ENCODE results near the gene FAHD1.
A peak's percentile ranks its signal among the peaks of the same experiment; 100 is the strongest.

Gene FAHD1

DNA sequence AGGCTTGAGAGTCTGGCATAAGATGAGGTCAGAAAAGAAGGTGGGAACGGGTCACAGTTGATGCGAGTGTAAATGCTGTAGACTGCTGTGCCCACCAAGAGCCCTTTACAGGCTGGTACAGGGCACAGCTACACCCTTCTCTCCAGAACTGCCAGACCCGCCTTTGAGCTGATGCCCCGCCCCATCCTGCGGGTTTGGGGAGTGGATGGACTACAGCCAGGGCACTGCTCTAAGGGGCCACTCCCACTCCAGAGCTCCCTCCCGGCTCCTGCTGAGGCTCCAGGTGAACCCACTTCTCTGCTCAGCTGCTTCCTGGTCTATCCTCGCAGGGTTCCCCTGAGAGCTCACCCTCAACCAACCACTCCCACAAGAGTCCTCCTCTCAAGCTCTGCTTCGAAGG, 32.6 kb downstream of the FAHD1 start:
- TF ChIP-seq CTCF (IDR thresholded peaks at IDR 0.05; ENCODE audit: low read depth, low read length) = no peak
- no peak overlapping the region for H3K4me3 ChIP-seq (ENCODE audit: low read depth, low read length)

GRCh38 chr16:1861730-1862129, 34.7 kb downstream of the FAHD1 start:
- no peak for TF ChIP-seq CTCF (IDR thresholded peaks at IDR 0.05; ENCODE audit: low read depth, low read length)

GRCh38 chr16:1862394-1862793, 35.4 kb downstream of the FAHD1 start:
- H3K4me3 ChIP-seq (ENCODE audit: low read depth, low read length) = no peak overlapping the region
- TF ChIP-seq CTCF (IDR thresholded peaks at IDR 0.05; ENCODE audit: low read depth, low read length) = no peak

More at GRCh38 chr16:1861730-1862129, 34.7 kb downstream of the FAHD1 start:
- H3K4me3 ChIP-seq (ENCODE audit: low read depth, low read length) = no peak overlapping the region

DNA sequence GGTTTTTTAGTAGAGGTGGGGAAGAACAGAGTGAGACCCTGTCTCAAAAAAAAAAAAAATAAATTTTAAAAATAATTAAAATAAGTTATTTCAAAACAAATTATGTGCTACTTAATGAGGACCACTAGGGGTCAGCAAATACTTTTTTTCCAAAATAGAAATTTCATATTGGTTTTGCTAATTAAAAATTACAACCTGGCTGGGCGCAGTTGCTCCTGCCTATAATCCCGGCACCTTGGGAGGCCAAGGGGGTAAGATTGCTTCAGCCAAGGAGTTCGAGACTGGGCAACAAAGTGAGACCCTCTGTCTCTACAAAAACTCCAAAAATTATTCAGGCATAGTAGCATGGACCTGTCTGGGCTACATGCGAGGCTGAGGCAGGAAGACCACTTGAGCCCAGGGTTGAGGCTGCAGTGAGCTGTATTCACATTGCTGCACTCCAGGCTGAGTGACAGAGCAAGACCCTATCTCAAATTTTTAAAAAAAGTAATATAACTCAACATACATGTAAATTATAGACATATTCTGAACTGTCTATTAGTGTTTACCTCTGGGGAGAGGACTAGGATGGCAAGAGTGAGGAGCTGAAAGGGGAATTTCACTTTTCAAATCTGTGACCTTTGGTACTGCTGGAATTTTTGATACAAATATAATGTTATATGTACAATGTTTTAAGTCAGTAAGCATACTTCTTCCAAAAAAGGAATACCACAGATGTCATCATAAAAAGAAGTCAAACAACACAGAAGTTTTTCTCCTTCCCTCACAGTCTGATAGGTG, 36.9 kb downstream of the FAHD1 start:
- H3K4me3 ChIP-seq (ENCODE audit: low read depth, low read length) = no peak overlapping the region
- peak; percentile 23; the same call in 1 of the 2 replicates for TF ChIP-seq CTCF (IDR thresholded peaks at IDR 0.05; ENCODE audit: low read depth, low read length)

DNA sequence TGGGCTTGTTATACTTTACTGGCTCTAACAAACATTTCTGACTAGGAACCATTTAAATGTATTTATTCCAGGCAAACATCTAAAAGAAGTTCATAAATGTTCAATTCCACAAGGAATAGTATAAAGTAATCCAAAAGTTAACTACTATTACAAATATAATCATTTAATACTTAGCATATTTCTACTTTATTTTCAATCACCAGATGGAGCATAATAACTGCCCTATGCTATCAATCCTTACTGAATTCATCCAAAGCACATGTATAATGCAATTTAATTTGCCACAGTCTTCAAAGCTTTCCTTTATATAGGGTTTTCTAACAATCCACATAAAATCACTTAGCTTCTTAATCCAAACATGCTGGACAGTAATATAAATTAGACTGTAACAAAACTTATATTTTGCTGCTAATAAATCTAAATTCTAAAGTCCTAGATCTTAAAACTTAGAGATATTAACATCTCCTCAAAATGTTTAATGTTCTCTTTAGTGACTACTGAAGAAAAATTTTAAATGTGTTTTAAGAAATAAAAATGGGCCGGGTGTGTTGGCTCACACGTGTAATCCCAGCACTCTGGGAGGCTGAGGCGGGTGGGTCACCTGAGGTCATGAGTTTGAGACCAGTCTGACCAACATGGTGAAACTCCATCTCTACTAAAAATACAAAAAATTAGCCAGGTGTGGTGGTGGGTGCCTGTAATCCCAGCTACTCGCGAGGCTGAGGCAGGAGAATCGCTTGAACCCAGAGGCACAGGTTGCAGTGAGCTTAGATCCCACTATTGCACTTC, 39.1 kb downstream of the FAHD1 start:
- no peak for TF ChIP-seq CTCF (IDR thresholded peaks at IDR 0.05; ENCODE audit: low read depth, low read length)
- no peak overlapping the region for H3K4me3 ChIP-seq (ENCODE audit: low read depth, low read length)

DNA sequence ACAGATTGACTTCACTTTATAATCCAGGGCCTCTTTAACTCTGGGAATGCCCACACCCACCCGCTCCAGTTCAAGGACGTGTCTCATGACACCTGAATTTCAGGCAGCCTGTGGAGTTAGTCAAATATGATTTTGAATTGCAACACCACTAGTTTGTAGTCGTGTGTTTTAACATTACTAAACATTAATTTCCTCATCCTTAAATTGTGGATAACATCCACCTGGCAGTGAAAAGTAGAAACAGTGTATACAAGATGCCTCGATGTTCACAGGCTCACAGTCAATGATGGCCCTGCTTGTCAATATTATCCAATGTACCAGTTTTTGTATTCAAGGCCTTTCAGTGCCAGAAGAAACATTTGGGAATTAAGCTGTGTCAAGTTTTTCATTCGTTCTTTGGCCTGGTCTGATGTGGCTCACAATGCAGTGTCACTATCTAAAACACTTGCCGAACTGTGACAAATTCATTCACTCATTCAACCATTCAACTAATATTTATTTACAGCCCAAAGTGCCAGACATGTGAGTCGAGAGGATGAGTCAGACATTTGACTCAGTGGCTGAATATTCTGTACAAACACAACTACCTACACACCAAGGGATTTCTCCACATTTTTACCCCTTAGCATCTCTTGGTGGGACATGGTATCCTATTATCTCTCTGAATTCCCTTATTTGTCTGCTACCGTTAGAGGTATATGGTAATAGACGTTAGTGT, 43.5 kb downstream of the FAHD1 start:
- no peak for TF ChIP-seq CTCF (IDR thresholded peaks at IDR 0.05; ENCODE audit: low read depth, low read length)
- H3K4me3 ChIP-seq (ENCODE audit: low read depth, low read length) = no peak overlapping the region

Data from WI38 (cell line).